Measurements from ENCODE around the gene SLC12A7. TPM values are rescaled to one million over a fixed set of nuclear protein-coding genes. Genes with fewer than 3 reads are reported as not detected.

SLC12A7 gene
- total RNA-seq, 4 donors from 2014 or later: 87.2 to 182 (median 116) TPM

- Histone ChIP-seq H3K36me3 (peaks cover 0 to 61% (median 0%) of the 10 kb centered on the region in 3 donors), H3K4me3 (no peak overlapping the region), H3K4me1 (no peaks in the 10 kb centered on the region), H3K9me3 (no peaks in the 10 kb centered on the region), H3K27ac (no peak overlapping the region), H3K27me3 (no peaks in the 10 kb centered on the region)
- no peak for TF ChIP-seq POLR2A (IDR thresholded peaks at IDR 0.05)
- TF ChIP-seq CTCF (IDR thresholded peaks at IDR 0.05): no peak
- no peak for DNase-seq
Measured at GRCh38 chr5:1051366-1051720, 60.5 kb downstream of the SLC12A7 start.

GRCh38 chr5:1050423-1051365 is 61.2 kb downstream of the SLC12A7 start:
- Histone ChIP-seq H3K27me3 (no peaks in the 10 kb centered on the region), H3K9me3 (no peaks in the 10 kb centered on the region), H3K4me3 (no peak overlapping the region), H3K36me3 (peaks cover 0 to 54% (median 0%) of the 10 kb centered on the region in 3 donors), H3K4me1 (no peaks in the 10 kb centered on the region), H3K27ac (no peak overlapping the region)
- no peak for TF ChIP-seq POLR2A (IDR thresholded peaks at IDR 0.05)
- no peak for TF ChIP-seq CTCF (IDR thresholded peaks at IDR 0.05)
- DNase-seq: no peak

- peaks cover 0 to 39% (median 0%) of the 10 kb centered on the region in 3 donors for H3K36me3 ChIP-seq
- H3K9me3 ChIP-seq: no peaks in the 10 kb centered on the region
- H3K4me1 ChIP-seq: no peaks in the 10 kb centered on the region
- H3K4me3 ChIP-seq: no peak overlapping the region
- no peak for DNase-seq
- TF ChIP-seq POLR2A (IDR thresholded peaks at IDR 0.05) (no peak), CTCF (IDR thresholded peaks at IDR 0.05) (no peak)
- H3K27ac ChIP-seq: no peak overlapping the region
- H3K27me3 ChIP-seq: no peaks in the 10 kb centered on the region
Measured at GRCh38 chr5:1048861-1049838, 62.7 kb downstream of the SLC12A7 start.

GRCh38 chr5:1048162-1048721 is 63.6 kb downstream of the SLC12A7 start:
- no peaks in the 10 kb centered on the region for H3K9me3 ChIP-seq
- no peak overlapping the region for H3K27ac ChIP-seq
- no peaks in the 10 kb centered on the region for H3K27me3 ChIP-seq
- no peak for TF ChIP-seq POLR2A (IDR thresholded peaks at IDR 0.05)
- TF ChIP-seq CTCF (IDR thresholded peaks at IDR 0.05): no peak
- H3K4me3 ChIP-seq: no peak overlapping the region
- peaks cover 0 to 31% (median 0%) of the 10 kb centered on the region in 3 donors for H3K36me3 ChIP-seq
- H3K4me1 ChIP-seq: no peaks in the 10 kb centered on the region
- no peak for DNase-seq

- Histone ChIP-seq H3K9me3 (no peaks in the 10 kb centered on the region), H3K27ac (no peak overlapping the region), H3K27me3 (no peaks in the 10 kb centered on the region), H3K36me3 (peaks cover 0 to 23% (median 0%) of the 10 kb centered on the region in 3 donors), H3K4me1 (no peaks in the 10 kb centered on the region), H3K4me3 (no peak overlapping the region)
- TF ChIP-seq CTCF (IDR thresholded peaks at IDR 0.05) (no peak), POLR2A (IDR thresholded peaks at IDR 0.05) (no peak)
- DNase-seq: no peak
Measured at GRCh38 chr5:1047332-1047965, 64.4 kb downstream of the SLC12A7 start.
